GM21447 (cell line): ENCODE data around the gene RSPH10B.
"Not testable (repeated sequence)": the region's sequence is repeated elsewhere in the genome, so short reads cannot be mapped to it uniquely, and the experiment has no call there.

Experiments
- ATAC-seq: cut with Tn5 transposase; IDR thresholded peaks from one replicate; pipeline ENCODE4 v1.9.1; 2021; ENCODE audit not compliant: unreplicated experiment

Gene RSPH10B

DNA sequence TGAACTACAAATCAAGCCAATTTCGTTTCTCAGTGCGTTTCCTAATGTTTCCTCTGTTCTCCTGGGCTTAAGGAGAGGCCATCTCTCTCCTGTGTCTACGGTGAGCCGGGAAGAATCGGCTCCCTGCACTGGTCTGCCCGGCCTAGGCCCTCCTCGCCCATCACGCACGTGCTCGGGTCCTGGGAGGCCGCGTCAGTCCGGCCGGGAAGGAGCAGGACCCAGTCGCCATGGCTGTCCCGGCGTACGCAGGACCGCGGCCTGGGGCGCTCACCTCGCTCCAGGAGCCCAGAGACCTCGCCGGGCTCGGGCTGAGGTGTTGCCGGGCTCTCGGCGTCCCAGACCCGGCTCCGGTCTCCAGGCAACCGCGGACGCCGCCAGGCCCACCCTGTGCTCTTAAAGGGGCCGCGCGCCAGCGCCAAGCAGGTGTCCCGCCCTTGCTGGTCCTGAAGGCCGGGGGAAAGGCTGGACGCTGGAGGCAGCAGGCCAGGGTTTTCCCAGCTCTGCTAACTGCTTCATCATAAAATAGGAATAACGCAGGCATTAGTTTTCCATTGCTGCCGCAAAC is at the start of gene RSPH10B:
Gene RSPH10B, minus strand, starts transcription at position 343 of the 565 bp plus-strand sequence. CDS start 3,573 bp downstream, outside the sequence.
- ATAC-seq: not testable (repeated sequence)

- no peak for ATAC-seq
These were observed 46.1 kb upstream of the RSPH10B start for GRCh38 chr7:6016653-6016966.

GRCh38 chr7:6015917-6016652 is 45.6 kb upstream of the RSPH10B start:
- ATAC-seq: no peak

- no peak for ATAC-seq
These were observed 42.0 kb upstream of the RSPH10B start for GRCh38 chr7:6012355-6013104.

DNA sequence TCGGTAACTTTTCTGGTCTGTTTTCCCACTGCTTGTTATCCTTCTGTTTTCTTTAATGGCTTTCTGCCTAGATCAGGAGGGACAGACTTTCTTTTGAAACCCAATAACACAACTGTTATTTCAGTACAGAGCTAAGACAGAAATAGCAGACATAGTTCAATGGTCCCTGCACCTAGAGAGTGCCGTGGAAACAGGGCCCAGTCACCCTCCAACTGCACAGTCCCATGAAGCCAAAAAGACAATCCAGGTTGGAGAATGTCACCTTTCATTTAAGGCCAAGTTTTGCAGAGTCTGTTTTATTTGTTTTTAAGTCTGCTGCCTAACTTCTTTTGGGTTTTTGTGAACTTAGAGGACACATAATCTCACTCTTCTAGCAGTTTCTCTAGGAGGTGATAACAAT is 41.1 kb upstream of the RSPH10B start:
- ATAC-seq: no peak

DNA sequence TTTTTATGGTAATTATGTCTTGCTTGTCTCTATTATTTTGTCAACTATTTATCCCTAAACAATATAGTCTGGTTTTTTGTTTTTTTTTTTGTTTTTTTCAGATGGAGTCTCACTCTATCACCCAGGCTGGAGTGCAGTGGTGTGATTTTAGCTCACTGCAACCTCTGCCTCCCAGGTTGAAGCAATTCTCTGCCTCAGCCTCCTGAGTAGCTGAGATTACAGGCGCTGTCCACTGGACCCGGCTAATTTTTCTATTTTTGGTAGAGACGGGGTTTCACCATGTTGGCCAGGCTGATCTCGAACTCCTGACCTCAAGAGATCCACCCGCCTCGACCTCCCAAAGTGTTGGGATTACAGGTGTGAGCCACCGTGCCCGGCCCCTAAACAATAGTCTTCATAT is 39.9 kb upstream of the RSPH10B start:
- ATAC-seq: not testable (repeated sequence)

- peak; percentile 93 for ATAC-seq
These were observed 38.5 kb upstream of the RSPH10B start, which contains the start of the genes AIMP2 and PMS2 for GRCh38 chr7:6008668-6009611. Gene AIMP2 (plus strand): TSS chr7:6009272. CDS start chr7:6009364, 92 bp downstream. Gene PMS2 (minus strand): TSS chr7:6009049. CDS start chr7:6009019, 30 bp downstream.

DNA sequence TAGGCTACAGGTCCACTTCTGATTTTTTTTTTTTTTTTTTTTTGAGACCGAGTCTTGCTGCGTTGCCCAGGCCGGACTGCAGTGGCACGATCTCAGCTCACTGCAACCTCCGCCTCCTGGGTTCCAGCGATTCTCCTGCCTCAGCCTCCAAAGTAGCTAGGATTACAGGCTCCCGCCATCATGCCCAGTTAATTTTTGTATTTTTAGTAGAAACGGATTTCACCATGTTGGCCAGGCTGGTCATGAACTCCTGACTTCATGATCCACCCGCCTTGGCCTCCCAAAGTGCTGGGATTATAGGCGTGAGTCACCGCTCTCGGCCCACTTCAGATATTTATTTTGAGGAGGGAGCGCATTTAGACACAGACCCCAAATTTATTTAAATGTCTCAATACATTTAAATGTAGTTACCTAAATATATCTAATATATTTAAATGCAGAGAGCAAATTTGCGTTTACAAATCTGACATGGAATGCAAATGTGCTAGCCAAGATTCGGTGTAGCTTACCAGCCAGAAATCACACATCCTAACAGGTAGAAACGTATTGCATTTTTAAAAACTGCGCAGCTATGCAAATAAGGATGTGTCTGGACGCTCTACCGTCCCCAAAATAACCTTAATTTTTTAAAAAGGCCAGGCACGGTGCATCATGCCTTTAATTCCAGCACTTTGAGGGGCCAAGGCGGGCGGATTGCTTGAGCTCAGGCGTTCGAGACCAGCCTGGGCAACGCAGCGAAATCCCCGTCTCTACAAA is 37.5 kb upstream of the RSPH10B start:
- not testable (repeated sequence) for ATAC-seq

- no peak for ATAC-seq
These were observed 36.9 kb upstream of the RSPH10B start for GRCh38 chr7:6007386-6007785.

DNA sequence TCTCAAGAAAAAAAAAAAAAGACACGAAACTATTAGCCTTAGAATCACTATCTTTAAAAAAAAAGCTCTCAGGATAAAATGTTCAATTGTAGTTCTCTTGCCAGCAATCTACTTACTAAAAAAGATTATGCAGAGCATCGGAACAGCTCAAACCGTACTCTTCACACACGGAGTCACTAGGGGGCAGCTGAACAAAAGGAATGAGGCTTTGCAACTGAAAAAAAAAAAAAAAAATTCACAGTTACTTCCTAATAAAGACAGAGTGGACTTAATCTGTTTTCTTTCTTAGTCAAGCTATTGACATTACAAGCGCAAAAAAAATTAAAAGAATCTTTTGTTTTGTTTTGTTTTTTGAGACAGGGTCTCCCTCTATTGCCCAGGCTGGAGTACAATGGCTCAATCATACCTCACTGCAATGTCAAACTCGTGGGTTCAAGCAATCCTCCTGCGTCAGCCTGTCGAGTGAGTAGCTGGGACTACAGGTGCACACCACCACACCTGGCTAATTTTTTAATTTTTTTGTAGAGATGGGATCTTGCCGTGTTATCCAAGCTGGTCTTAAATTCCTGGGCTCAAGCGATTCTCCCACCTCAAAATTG is 26.8 kb upstream of the RSPH10B start:
- no peak for ATAC-seq

DNA sequence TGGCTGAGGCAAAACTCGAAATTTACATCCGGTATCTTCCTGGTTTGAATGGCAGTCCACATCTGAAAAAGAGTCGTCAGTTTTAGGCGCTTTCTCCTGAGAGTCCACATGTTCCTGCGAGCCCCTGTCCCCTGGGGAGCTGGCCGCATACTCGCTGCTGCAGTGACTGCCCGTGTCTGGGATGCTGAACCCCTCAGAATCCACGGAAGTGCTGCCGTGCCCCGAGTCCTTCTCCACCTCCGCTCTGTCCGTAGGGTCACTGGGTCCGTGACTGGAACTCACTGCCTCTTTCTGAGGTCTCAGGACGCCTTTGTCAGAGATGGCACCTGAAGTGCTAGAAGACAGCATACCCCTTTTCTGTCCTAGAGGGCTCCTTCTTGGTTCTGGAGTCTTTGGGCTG is 16.6 kb upstream of the RSPH10B start:
- not testable (repeated sequence) for ATAC-seq

DNA sequence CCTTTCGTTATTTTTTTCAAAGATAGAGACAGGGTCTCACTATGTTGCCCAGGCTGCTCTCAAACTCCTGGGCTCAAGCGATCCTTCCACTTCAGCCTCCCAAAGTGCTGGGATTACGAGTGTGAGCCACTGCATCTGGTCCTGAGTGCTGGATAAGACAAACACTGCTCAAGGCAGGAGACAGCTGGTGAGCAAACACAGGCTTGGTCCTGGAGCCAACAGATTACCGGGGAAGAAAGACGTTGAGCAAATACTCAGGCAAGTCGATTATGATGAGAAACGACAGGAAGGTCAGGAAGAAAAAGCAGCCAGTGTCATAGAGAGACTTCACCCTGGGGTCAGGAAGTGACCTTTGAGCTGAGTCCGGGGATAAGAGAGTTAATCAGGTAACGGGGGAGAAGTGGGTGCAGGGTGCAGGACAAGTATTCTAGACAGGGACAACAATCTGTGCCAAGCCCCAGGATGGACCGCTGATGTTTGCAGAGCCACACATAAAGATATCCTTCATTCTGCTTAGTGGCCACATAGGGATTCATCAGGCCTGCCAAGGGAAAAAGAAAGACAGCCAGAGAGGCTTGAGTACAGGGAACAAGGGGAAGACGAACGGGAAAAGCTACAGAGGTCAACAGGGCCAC is 9.3 kb upstream of the RSPH10B start:
- ATAC-seq: not testable (repeated sequence)

DNA sequence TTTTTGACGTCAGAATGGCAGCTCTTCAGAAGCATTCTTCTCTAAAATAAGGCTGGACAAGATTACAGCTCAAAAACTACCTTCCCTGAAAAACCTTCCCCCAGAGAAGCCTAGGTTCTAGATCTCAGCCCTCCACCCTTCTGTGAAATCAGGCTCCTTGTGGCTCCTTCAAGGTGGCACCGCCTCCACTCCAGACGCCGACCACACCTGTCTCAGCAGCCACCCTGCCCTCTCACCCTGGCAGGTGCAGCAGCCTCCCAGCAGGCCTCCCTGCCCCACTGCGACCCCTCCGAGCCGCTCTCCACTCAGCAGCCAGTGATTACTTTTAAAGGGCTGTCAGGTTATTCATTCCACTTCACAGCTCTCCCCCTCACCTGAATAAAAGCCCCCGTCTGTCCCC is 3.1 kb upstream of the RSPH10B start:
- ATAC-seq: not testable (repeated sequence)

DNA sequence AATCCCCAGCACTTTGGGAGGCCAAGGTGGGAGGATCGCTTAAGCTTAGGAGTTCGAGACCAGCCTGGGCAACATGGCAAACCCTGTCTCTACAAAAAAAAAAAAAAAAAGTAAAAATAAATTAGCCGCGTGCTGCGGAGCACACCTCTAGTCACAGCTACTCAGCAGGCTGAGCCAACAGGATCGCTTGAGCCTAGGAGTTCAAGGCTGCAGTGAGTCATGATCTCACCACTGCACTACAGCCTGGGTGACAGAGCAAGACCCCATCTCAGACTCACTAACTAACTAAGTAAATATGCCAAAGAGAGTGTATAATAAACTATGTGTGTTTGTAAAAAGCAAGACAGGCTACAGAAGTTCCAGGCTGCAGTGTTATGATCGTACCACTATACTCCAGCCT is 6.7 kb downstream of the RSPH10B start:
- ATAC-seq: not testable (repeated sequence)

DNA sequence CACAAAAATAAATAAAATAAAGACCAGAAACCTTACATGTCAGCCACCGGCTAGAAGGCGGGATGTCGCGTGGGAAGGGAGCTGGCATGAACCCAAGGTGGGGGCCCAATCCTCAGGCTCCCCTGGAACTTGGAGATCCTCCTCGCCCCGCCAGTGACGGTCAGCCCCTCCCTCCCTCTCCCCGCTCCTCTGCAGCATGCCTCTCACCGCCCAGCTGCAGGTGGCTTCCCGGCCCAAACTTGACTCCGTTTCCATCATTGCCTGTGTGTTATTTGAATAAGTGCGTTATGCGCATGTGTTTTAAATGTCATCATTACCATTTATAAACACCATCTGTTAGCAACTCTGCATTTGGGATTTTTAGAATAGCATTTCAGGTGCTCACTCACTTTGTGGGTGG is 7.3 kb downstream of the RSPH10B start:
- not testable (repeated sequence) for ATAC-seq

GRCh38 chr7:5934945-5935450 is 35.5 kb downstream of the RSPH10B start:
- not testable (repeated sequence) for ATAC-seq

GRCh38 chr7:5931905-5932644 is 38.4 kb downstream of the RSPH10B start:
- ATAC-seq: not testable (repeated sequence)

- not testable (repeated sequence) for ATAC-seq
These were observed 39.2 kb downstream of the RSPH10B start for GRCh38 chr7:5931250-5931649.
